ENCODE results near the gene C1QTNF1.
A peak's percentile ranks its signal among the peaks of the same experiment; 100 is the strongest.

GRCh38 chr17:78977997-78978973, 45.7 kb upstream of the C1QTNF1 start:
- no peak for TF ChIP-seq MEF2A (IDR thresholded peaks at IDR 0.05; ENCODE audit: borderline replicate concordance, low read depth)
- TF ChIP-seq CTCF (IDR thresholded peaks at IDR 0.05) = peak; percentile 32
- TF ChIP-seq TCF12 (IDR thresholded peaks at IDR 0.05) = no peak
- no peak for TF ChIP-seq GABPA (IDR thresholded peaks at IDR 0.05; ENCODE audit: low read depth)
- no peak for TF ChIP-seq EP300 (IDR thresholded peaks at IDR 0.05; ENCODE audit: borderline replicate concordance in 1 of 2, low read depth in 1 of 2, low read length in 1 of 2)
- TF ChIP-seq MAX (IDR thresholded peaks at IDR 0.05; ENCODE audit: low read depth) = no peak

Data from SK-N-SH (cell line).